Measurements from ENCODE around the gene KCTD7.
"Not testable (repeated sequence)": the region's sequence is repeated elsewhere in the genome, so short reads cannot be mapped to it uniquely, and the experiment has no call there.

The KCTD7 gene

GRCh38 chr7:66672432-66673123 lies 43.9 kb downstream of the KCTD7 start:
- DNase-seq; intact Hi-C loops (cut with DNase I): not testable (repeated sequence)

GRCh38 chr7:66673124-66673640 lies 44.5 kb downstream of the KCTD7 start:
- intact Hi-C loops (cut with DNase I), result not testable (repeated sequence)
- DNase-seq, result peak in 1 of 10 donors; percentile 47

- DNase-seq, result peak in 1 of 10 donors; percentile 32
- intact Hi-C loops (cut with DNase I), result loop anchor here (5.0 kb wide), 1 partner anchor 63 kb away; the partner anchor contains the start of gene RABGEF1
Observed at GRCh38 chr7:66679633-66680244, 51.1 kb downstream of the KCTD7 start.

- intact Hi-C loops (cut with DNase I), result loop anchor here (1.0 to 5.0 kb wide), 2 partner anchors 27 to 61 kb away; partner anchors contain the start of gene RABGEF1
- peak; percentile 93 to 99 (median 98) for DNase-seq
Observed at GRCh38 chr7:66681491-66682349, 53.0 kb downstream of the KCTD7 start.

- intact Hi-C loops (cut with DNase I), result loop anchor here (1.0 to 5.0 kb wide), 2 partner anchors 28 to 60 kb away; partner anchors contain the start of gene RABGEF1
- DNase-seq, result peak in 1 of 10 donors; percentile 24
Observed at GRCh38 chr7:66682350-66683093, 53.8 kb downstream of the KCTD7 start.

- intact Hi-C loops (cut with DNase I), result loop anchor here (5.0 kb wide), 1 partner anchor 59 kb away; the partner anchor contains the start of gene RABGEF1
- DNase-seq, result peak in 1 of 10 donors; percentile 33
Observed at GRCh38 chr7:66683094-66683769, 54.6 kb downstream of the KCTD7 start.

GRCh38 chr7:66683770-66684123 lies 55.1 kb downstream of the KCTD7 start:
- intact Hi-C loops (cut with DNase I), result loop anchor here (5.0 kb wide), 1 partner anchor 59 kb away; the partner anchor contains the start of gene RABGEF1
- peak in 1 of 10 donors; percentile 53 for DNase-seq

- DNase-seq; intact Hi-C loops (cut with DNase I): not testable (repeated sequence)
Observed at GRCh38 chr7:66685663-66686062, 57.0 kb downstream of the KCTD7 start.

- intact Hi-C loops (cut with DNase I), result no loop called here
- DNase-seq, result peak in 1 of 10 donors; percentile 46
Observed at GRCh38 chr7:66687186-66687585, 58.5 kb downstream of the KCTD7 start.

GRCh38 chr7:66687672-66688071 lies 59.0 kb downstream of the KCTD7 start:
- intact Hi-C loops (cut with DNase I), result not testable (repeated sequence)
- peak in 1 of 10 donors; percentile 4 for DNase-seq

- intact Hi-C loops (cut with DNase I), result no loop called here
- DNase-seq, result no peak
Observed at GRCh38 chr7:66689081-66689480, 60.4 kb downstream of the KCTD7 start.

GRCh38 chr7:66693331-66693730 lies 64.7 kb downstream of the KCTD7 start:
- DNase-seq, result no peak
- intact Hi-C loops (cut with DNase I), result loop anchor here (10.0 kb wide), 1 partner anchor 139 kb away; no protein-coding TSS in a partner anchor

Data from posterior cingulate gyrus (tissue), 11 donors.